Fibroblast of lung (primary cell): ENCODE data around the gene GALNT2.

ENCODE experiments used
- CTCF ChIP-seq, 2 donors: IDR thresholded peaks in 1 of 2; conservative IDR thresholded peaks in 1 of 2; 1 replicate in 1 of 2; 2 replicates in 1 of 2; pipeline ENCODE4 v1.5.1; 2011 to 2012; ENCODE audit warnings: low read length in 2 of 2, control low read depth in 1 of 2, inconsistent platforms in 1 of 2, low read depth in 1 of 2, mild to moderate bottlenecking in 1 of 2
- EZH2 ChIP-seq: IDR thresholded peaks from 2 replicates; pipeline ENCODE4 v1.5.1; 2012; ENCODE audit warnings: low read length, control low read depth, mild to moderate bottlenecking; ENCODE audit errors: missing control alignments

- no peak for TF ChIP-seq CTCF (conservative IDR thresholded peaks at IDR 0.05 in 1 of 2, IDR thresholded peaks at IDR 0.05 in 1 of 2; ENCODE audit: low read depth in 1 of 2, low read length in 2 of 2)
- no peak for TF ChIP-seq EZH2
These were observed 214.5 kb downstream of the GALNT2 start for GRCh38 chr1:230281556-230281955.
